BLaER1 (cell line): ENCODE results near the gene KRT1.
"Not testable (repeated sequence)": the region's sequence is repeated elsewhere in the genome, so short reads cannot be mapped to it uniquely, and the experiment has no call there.

Experiments
- H3K27ac ChIP-seq: shearing (Covaris generic); formaldehyde crosslinking; 2 replicates; pipeline ENCODE4 v1.8.1; 2022
- H3K27me3 ChIP-seq: shearing (Covaris generic); formaldehyde crosslinking; 2 replicates; pipeline ENCODE4 v1.8.1; 2022
- H3K36me3 ChIP-seq: shearing (Covaris generic); formaldehyde crosslinking; 2 replicates; pipeline ENCODE4 v1.8.1; 2022
- H3K4me1 ChIP-seq: shearing (Covaris generic); formaldehyde crosslinking; 2 replicates; pipeline ENCODE4 v1.8.1; 2022
- H3K4me2 ChIP-seq: shearing (Covaris generic); formaldehyde crosslinking; 2 replicates; pipeline ENCODE4 v1.8.1; 2022
- H3K4me3 ChIP-seq: shearing (Covaris generic); formaldehyde crosslinking; 2 replicates; pipeline ENCODE4 v1.8.1; 2022
- H3K9ac ChIP-seq: shearing (Covaris generic); formaldehyde crosslinking; 2 replicates; pipeline ENCODE4 v1.8.1; 2022
- H3K9me3 ChIP-seq: shearing (Covaris generic); formaldehyde crosslinking; 2 replicates; pipeline ENCODE4 v1.8.1; 2022
- H4K20me1 ChIP-seq: shearing (Covaris generic); formaldehyde crosslinking; 2 replicates; pipeline ENCODE4 v1.8.1; 2022
- Cebpa-rat ChIP-seq: shearing (Covaris generic); IDR thresholded peaks from 2 replicates; pipeline ENCODE4 v1.8.1; 2022

Gene KRT1

DNA sequence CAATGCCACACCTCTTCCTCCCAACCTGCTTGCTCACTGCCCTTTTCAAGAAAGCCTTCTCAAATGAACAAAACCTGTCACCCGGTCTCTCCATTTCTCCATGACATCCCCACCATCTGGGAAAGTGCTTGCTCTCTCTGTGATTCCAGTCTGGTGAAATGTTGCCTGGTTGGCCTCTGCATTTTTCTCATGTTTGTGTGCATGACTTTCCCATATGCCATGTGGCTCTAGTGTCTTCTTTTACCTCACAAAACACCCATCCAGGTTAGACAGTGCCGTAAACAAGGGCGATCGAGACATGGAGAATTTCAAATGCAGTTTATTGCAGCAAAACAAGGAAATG is 5.8 kb downstream of the KRT1 start:
- no peak overlapping the region for H3K4me3 ChIP-seq
- H3K9me3 ChIP-seq, result no peaks in the 10 kb centered on the region
- H4K20me1 ChIP-seq, result no peaks in the 10 kb centered on the region
- H3K36me3 ChIP-seq, result no peaks in the 10 kb centered on the region
- TF ChIP-seq Cebpa-rat, result no peak
- no peak overlapping the region for H3K9ac ChIP-seq
- H3K4me2 ChIP-seq, result no peak overlapping the region
- no peaks in the 10 kb centered on the region for H3K27me3 ChIP-seq
- H3K4me1 ChIP-seq, result no peaks in the 10 kb centered on the region
- no peak overlapping the region for H3K27ac ChIP-seq

DNA sequence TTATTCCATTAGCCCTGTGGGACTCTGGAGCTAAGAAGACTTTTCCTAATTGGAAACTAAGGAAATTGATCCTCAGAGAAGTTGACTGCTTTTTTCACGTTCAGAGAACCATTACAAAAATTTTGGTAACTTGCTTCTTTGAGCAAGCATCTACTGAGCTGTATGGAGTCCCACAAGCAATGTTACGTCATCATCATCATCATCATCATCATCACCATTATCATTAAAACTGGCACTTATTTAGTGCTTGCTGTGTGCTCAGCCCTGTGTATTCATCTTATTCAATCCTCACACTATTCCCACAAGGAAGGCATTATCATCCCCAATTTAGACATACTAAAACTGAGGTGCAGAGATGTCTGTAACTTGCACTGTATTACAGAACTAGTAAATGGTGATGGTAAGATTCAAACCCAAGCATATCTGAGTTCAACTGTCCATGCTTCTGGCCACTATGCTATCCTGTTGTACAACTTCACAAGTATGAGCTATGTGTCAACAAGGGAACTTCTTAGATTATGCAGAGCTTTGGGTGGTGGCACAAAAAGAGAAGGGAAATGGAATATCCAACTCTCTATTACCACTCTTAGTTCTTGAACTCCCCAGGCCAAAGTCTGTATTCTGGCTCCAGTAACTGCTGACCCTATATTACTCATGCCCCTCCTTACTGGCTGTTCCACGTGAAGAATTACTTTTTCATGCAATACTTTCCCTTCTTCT is 6.3 kb downstream of the KRT1 start:
- Histone ChIP-seq H3K9ac (no peak overlapping the region), H3K4me3 (no peak overlapping the region), H3K9me3 (no peaks in the 10 kb centered on the region), H4K20me1 (no peaks in the 10 kb centered on the region), H3K36me3 (no peaks in the 10 kb centered on the region), H3K4me1 (no peaks in the 10 kb centered on the region), H3K27me3 (no peaks in the 10 kb centered on the region), H3K4me2 (no peak overlapping the region), H3K27ac (no peak overlapping the region)
- no peak for TF ChIP-seq Cebpa-rat

DNA sequence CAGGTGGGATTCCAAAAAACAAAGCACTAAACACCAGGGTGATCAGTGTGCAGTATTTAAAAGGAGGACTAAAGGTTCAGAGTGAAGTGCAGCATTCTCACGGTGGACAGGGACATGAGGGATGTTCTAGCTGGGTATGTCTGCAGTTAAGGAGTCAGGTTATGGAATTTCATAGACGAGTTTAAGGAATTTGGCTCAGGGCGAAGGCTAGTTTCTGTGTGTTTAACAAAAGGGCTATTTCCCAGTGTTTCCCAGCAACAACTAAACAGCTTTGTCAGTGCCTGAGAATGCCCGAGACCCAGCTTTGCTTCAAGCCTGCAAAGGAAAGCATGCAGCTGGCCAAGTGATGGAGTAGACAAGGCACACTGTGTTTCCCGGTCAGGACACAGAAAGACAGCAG is 7.0 kb downstream of the KRT1 start:
- H3K36me3 ChIP-seq, result no peaks in the 10 kb centered on the region
- H3K27ac ChIP-seq, result no peak overlapping the region
- no peak for TF ChIP-seq Cebpa-rat
- no peak overlapping the region for H3K9ac ChIP-seq
- no peaks in the 10 kb centered on the region for H3K9me3 ChIP-seq
- H3K27me3 ChIP-seq, result no peaks in the 10 kb centered on the region
- no peaks in the 10 kb centered on the region for H4K20me1 ChIP-seq
- no peak overlapping the region for H3K4me2 ChIP-seq
- no peak overlapping the region for H3K4me3 ChIP-seq
- no peaks in the 10 kb centered on the region for H3K4me1 ChIP-seq

DNA sequence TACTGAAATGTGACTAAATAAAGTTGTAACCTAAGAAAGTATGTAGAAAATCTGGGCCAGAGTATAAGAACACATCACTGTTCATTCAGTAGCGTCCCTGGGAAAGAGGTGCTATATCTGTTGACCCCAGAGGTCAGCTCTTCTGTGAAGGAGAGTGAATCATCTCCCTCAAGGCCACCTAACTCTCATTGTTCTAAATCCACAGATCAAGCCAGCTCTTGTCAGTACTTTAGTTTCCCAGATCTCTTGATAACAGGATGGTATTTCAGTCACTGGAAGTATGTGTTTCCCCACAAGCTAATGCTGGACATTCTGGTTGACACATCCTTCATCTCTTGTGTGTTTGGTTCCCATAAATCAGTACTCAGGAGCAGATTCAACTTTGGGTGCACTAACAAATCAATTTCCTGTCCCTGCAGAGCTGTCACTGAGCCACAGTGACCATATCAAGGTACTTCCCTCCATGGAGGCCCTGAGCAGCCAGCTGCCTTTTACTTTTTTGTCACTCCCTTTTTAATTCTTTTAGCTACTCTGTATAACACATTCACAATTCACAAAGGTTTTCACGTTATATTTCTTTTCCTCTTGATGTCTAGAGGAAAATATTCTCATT is 7.8 kb downstream of the KRT1 start:
- Histone ChIP-seq H3K9ac (no peak overlapping the region), H3K27ac (no peak overlapping the region), H3K36me3 (no peaks in the 10 kb centered on the region), H3K4me2 (no peak overlapping the region), H3K27me3 (no peaks in the 10 kb centered on the region), H4K20me1 (no peaks in the 10 kb centered on the region), H3K9me3 (no peaks in the 10 kb centered on the region), H3K4me1 (no peaks in the 10 kb centered on the region), H3K4me3 (no peak overlapping the region)
- TF ChIP-seq Cebpa-rat, result no peak

DNA sequence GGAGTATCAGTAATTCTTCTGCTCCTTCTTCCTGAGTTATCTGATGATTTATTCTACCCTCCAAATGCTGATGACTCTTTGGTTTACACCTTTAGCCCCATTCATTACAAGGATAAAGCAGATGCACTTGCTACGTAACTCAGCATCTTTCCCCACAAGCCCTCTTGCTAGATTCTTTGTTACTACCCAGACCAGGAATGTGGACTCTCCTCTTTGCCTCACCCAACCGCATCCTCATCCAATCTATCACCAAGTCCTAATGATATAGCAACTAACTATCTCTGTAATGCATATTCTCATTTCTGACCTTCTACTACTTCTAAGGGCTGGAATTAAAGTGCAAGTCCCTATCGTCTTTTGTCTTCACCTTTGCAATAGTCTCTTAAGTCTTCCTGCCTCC is 9.2 kb downstream of the KRT1 start:
- Histone ChIP-seq H3K27ac (no peak overlapping the region), H3K36me3 (no peaks in the 10 kb centered on the region), H3K27me3 (no peaks in the 10 kb centered on the region), H3K4me3 (no peak overlapping the region), H3K9me3 (no peaks in the 10 kb centered on the region), H3K9ac (no peak overlapping the region), H3K4me2 (no peak overlapping the region), H4K20me1 (no peaks in the 10 kb centered on the region), H3K4me1 (no peaks in the 10 kb centered on the region)
- no peak for TF ChIP-seq Cebpa-rat

DNA sequence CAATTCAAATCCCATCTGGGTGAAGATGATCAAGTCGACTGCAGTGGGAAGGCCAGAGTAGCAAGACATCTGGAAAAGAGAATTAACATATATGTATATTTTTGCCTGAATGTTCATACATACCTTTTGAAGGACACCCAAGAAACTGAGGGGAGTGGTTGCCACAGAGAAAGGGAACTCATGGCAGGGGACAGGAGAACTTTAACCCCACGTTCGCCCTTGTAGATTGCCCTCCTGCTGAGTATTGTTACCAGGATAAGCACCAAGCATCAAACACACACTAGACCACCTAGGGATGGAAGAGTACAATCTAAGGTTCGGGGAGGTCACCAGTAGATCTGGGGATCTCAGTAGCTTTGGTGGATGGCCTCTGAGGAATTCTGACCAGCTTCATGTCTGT is 9.7 kb downstream of the KRT1 start:
- Histone ChIP-seq H3K9me3 (no peaks in the 10 kb centered on the region), H3K4me1 (no peaks in the 10 kb centered on the region), H3K36me3 (no peaks in the 10 kb centered on the region), H3K4me2 (no peak overlapping the region), H3K4me3 (no peak overlapping the region), H3K9ac (no peak overlapping the region), H3K27me3 (no peaks in the 10 kb centered on the region), H3K27ac (no peak overlapping the region), H4K20me1 (no peaks in the 10 kb centered on the region)
- TF ChIP-seq Cebpa-rat, result no peak

DNA sequence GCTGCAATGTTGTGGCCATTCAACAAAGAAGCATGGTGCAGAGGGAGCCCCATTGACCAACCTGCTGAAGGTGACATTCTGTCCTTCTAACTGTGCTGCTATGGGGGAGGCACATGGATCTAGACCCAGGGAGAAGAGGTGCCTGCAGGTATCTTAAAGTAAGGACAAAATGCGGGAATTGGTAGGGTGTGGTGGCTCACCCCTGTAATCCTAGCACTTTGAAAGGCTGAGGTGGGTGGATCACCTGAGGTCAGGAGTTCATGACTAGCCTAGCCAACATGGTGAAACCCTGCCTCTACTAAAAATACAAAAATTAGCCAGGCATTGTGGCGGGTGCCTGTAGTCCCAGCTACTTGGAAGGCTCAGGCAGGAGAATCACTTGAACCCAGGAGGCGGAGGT is 10.3 kb downstream of the KRT1 start:
- H3K9ac ChIP-seq, H3K4me1 ChIP-seq, H3K27me3 ChIP-seq, H4K20me1 ChIP-seq, H3K4me2 ChIP-seq, H3K9me3 ChIP-seq, H3K27ac ChIP-seq, H3K4me3 ChIP-seq, H3K36me3 ChIP-seq: not testable (repeated sequence)

DNA sequence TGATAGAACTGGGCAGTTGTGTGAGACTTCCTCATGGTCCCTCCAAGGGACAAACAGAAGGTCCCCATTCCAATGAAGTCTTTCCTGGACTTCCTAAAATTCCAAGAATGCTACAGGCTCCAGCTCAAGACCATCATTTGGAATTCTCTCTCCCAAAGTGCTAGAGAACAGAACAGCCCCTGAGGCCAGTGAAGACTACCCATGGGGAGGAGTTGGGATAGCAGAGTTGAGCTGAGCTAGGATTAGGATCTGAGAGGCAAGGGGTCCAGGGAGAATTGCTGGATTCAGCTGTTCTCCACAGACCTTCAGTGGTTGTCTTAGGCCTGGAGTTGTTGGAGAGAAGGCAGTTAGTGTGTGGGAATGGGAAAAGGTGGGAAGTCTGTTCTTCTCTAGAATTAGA is 10.8 kb downstream of the KRT1 start:
- Histone ChIP-seq H4K20me1 (no peaks in the 10 kb centered on the region), H3K4me2 (no peak overlapping the region), H3K27ac (no peak overlapping the region), H3K27me3 (no peaks in the 10 kb centered on the region), H3K4me1 (no peaks in the 10 kb centered on the region), H3K36me3 (no peaks in the 10 kb centered on the region), H3K9ac (no peak overlapping the region), H3K4me3 (no peak overlapping the region), H3K9me3 (no peaks in the 10 kb centered on the region)
- no peak for TF ChIP-seq Cebpa-rat

DNA sequence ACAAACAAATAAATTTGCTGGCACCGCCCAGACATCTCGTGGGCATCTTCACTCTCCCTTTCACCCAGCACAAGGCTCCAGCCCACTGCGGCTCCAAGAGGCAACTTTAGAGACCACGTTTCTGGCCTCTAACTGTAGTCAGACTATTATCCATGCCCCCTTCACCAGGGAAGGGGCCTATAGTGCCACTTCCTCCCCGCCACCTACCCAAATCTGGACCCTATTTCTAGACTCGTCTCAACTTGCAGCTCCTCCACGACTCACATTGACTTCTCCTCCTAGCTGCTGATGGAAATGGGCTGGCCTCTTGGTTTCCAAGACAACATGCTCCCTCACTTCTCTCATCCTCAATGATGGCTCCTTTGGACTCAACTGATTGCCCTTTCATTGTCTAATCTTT is 12.3 kb downstream of the KRT1 start:
- TF ChIP-seq Cebpa-rat, result no peak
- Histone ChIP-seq H3K27me3 (no peaks in the 10 kb centered on the region), H3K4me1 (peaks cover 6% of the 10 kb centered on the region)

DNA sequence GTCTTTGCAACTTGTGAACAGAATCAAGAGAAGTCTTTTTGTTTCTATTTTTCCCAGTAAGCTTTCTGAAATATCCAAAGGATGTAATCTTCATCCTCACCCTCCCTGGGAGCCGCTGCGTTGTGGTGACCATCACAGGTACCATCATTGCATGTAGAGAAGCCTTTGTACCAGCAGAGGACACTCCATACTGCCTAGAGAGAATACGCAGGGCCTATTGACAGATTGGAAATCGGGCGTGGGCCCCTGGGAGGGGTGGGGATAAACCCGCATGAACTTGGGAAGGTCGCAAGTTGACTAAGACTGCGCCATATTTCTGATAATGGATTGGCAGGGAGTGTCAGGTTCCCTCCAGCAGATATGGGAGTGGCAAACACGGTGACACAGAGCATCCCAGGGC is 12.7 kb downstream of the KRT1 start:
- no peaks in the 10 kb centered on the region for H3K9me3 ChIP-seq
- H3K4me2 ChIP-seq, result no peak overlapping the region
- H3K4me1 ChIP-seq, result peaks cover 10% of the 10 kb centered on the region
- no peak overlapping the region for H3K27ac ChIP-seq
- H3K27me3 ChIP-seq, result no peaks in the 10 kb centered on the region
- no peak overlapping the region for H3K4me3 ChIP-seq
- H3K9ac ChIP-seq, result no peak overlapping the region
- no peak for TF ChIP-seq Cebpa-rat
- no peaks in the 10 kb centered on the region for H3K36me3 ChIP-seq
- no peaks in the 10 kb centered on the region for H4K20me1 ChIP-seq

More for the DNA sequence above, 12.3 kb downstream of the KRT1 start:
- Histone ChIP-seq H3K36me3 (no peaks in the 10 kb centered on the region), H3K9ac (no peak overlapping the region), H3K27ac (no peak overlapping the region), H3K4me3 (no peak overlapping the region), H4K20me1 (no peaks in the 10 kb centered on the region), H3K4me2 (no peak overlapping the region), H3K9me3 (no peaks in the 10 kb centered on the region)

DNA sequence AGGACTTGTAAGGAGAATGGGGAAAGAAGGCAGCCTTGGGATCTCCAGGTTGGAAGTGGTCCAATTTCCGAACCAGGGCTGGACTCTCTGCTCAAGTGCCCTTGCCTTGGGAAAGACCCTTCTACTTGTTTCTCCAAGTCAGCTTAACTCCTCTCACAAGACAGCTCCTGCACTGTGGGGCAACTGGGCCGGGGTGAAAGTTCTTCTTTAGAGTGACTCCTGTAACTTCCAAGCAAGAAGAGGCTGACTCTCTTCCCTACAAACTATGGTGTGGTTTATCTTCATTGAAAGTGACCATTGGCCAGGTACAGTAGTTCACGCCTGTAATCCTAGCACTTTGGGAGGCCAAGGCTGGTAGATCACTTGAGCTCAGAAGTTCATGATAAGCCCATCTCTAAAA is 13.7 kb downstream of the KRT1 start:
- peaks cover 20% of the 10 kb centered on the region for H3K4me1 ChIP-seq
- H4K20me1 ChIP-seq, result no peaks in the 10 kb centered on the region
- H3K36me3 ChIP-seq, result no peaks in the 10 kb centered on the region
- no peak for TF ChIP-seq Cebpa-rat
- H3K9ac ChIP-seq, result no peak overlapping the region
- no peaks in the 10 kb centered on the region for H3K27me3 ChIP-seq
- no peak overlapping the region for H3K4me2 ChIP-seq
- H3K9me3 ChIP-seq, result no peaks in the 10 kb centered on the region
- no peak overlapping the region for H3K4me3 ChIP-seq
- H3K27ac ChIP-seq, result no peak overlapping the region
